AG10803 (cell line): ENCODE measurements around the gene CTNNA2.
A peak's percentile ranks its signal among the peaks of the same experiment; 100 is the strongest.

Source experiments
- DNase-seq: peaks from one replicate; pipeline ENCODE4 v3.0.0; 2010; ENCODE audit warnings: low read depth
- H3K4me3 ChIP-seq: 2 replicates; pipeline ENCODE4 v1.5.1; 2011; ENCODE audit warnings: mild to moderate bottlenecking, low read length, control low read depth
- CTCF ChIP-seq: conservative IDR thresholded peaks from 2 replicates; pipeline ENCODE4 v1.5.1; 2011; ENCODE audit warnings: mild to moderate bottlenecking, low read length, control low read depth, inconsistent platforms

The CTNNA2 gene

GRCh38 chr2:79611448-79612016, 98.7 kb downstream of the CTNNA2 start:
- DNase-seq: no peak
- no peak for TF ChIP-seq CTCF
- no peak overlapping the region for H3K4me3 ChIP-seq

GRCh38 chr2:79612999-79613398, 100.1 kb downstream of the CTNNA2 start:
- H3K4me3 ChIP-seq: no peak overlapping the region
- DNase-seq: no peak
- TF ChIP-seq CTCF: no peak

- TF ChIP-seq CTCF: no peak
- DNase-seq: no peak
Observed at GRCh38 chr2:79619442-79619841, 106.6 kb downstream of the CTNNA2 start.

GRCh38 chr2:79619976-79620375, 107.1 kb downstream of the CTNNA2 start:
- TF ChIP-seq CTCF: no peak
- peak; percentile 8 for DNase-seq
- H3K4me3 ChIP-seq: no peak overlapping the region

More at GRCh38 chr2:79619442-79619841, 106.6 kb downstream of the CTNNA2 start:
- H3K4me3 ChIP-seq: no peak overlapping the region

- TF ChIP-seq CTCF: no peak
- DNase-seq: no peak
- no peak overlapping the region for H3K4me3 ChIP-seq
Observed at GRCh38 chr2:79620679-79621078, 107.8 kb downstream of the CTNNA2 start.

GRCh38 chr2:79621252-79621651, 108.4 kb downstream of the CTNNA2 start:
- no peak for TF ChIP-seq CTCF
- no peak for DNase-seq
- no peak overlapping the region for H3K4me3 ChIP-seq

GRCh38 chr2:79621755-79622154, 108.9 kb downstream of the CTNNA2 start:
- no peak for DNase-seq
- H3K4me3 ChIP-seq: no peak overlapping the region
- TF ChIP-seq CTCF: no peak
